ENCODE data around the gene PRPSAP2.

- no peak for TF ChIP-seq POLR2AphosphoS5 (IDR thresholded peaks at IDR 0.05; ENCODE audit: borderline replicate concordance, low read depth, low read length)
- no peak for TF ChIP-seq EZH2 (IDR thresholded peaks at IDR 0.05)
Observed at GRCh38 chr17:18891541-18891940, 33.6 kb downstream of the PRPSAP2 start.

All from SK-N-MC (cell line).